Measurements from ENCODE around the gene GCHFR.

DNA sequence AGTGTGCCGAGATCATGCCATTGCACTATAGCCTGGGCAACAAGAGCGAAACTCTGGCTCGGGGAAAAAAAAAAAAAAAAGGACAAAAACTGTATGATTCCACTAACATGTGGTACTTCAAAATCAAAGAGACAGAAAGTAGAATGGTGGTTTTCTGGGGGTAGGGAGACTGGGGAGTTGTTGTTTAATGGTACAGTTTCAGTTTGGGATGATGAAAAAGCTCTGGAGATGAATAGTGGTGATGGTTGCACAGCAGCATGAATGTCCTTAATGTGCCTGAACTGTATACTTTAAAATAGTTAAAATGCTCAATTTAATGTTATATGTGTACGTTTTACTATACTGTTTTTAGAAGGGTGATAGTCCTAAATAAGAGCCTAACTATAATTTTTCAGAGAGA, 41.5 kb upstream of the GCHFR start:
- TF ChIP-seq EP300 (conservative IDR thresholded peaks at IDR 0.05; ENCODE audit: poor library complexity, severe bottlenecking): no peak
- TF ChIP-seq CTCF (IDR thresholded peaks at IDR 0.05; ENCODE audit: poor library complexity, severe bottlenecking): no peak
- no peak for TF ChIP-seq TAF1 (IDR thresholded peaks at IDR 0.05; ENCODE audit: low read depth)
- TF ChIP-seq POLR2AphosphoS5 (IDR thresholded peaks at IDR 0.05): no peak
- TF ChIP-seq EZH2 (IDR thresholded peaks at IDR 0.05; ENCODE audit: borderline replicate concordance, insufficient read depth, low read length, poor library complexity, severe bottlenecking): no peak
- TF ChIP-seq, protein P1, sequence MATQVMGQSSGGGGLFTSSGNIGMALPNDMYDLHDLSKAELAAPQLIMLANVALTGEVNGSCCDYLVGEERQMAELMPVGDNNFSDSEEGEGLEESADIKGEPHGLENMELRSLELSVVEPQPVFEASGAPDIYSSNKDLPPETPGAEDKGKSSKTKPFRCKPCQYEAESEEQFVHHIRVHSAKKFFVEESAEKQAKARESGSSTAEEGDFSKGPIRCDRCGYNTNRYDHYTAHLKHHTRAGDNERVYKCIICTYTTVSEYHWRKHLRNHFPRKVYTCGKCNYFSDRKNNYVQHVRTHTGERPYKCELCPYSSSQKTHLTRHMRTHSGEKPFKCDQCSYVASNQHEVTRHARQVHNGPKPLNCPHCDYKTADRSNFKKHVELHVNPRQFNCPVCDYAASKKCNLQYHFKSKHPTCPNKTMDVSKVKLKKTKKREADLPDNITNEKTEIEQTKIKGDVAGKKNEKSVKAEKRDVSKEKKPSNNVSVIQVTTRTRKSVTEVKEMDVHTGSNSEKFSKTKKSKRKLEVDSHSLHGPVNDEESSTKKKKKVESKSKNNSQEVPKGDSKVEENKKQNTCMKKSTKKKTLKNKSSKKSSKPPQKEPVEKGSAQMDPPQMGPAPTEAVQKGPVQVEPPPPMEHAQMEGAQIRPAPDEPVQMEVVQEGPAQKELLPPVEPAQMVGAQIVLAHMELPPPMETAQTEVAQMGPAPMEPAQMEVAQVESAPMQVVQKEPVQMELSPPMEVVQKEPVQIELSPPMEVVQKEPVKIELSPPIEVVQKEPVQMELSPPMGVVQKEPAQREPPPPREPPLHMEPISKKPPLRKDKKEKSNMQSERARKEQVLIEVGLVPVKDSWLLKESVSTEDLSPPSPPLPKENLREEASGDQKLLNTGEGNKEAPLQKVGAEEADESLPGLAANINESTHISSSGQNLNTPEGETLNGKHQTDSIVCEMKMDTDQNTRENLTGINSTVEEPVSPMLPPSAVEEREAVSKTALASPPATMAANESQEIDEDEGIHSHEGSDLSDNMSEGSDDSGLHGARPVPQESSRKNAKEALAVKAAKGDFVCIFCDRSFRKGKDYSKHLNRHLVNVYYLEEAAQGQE (IDR thresholded peaks at IDR 0.05; ENCODE audit: borderline replicate concordance): no peak
- no peak for TF ChIP-seq RAD21 (conservative IDR thresholded peaks at IDR 0.05)

Measured in neural cell (in vitro differentiated cells).